H1 (cell line): ENCODE results near the gene CABP4. TPM values are rescaled to one million over a fixed set of nuclear protein-coding genes. Genes with fewer than 3 reads are reported as not detected.

ENCODE experiments used
- CTCF ChIA-PET: fragments of 300-600 bp; sonication (Branson Sonifier 250); formaldehyde crosslinking; loops from one replicate; lab custom pipeline; 2021; ENCODE audit not compliant: partially characterized antibody; lab: Charles Lee
- POLR2A ChIA-PET: fragments of 300-600 bp; sonication (Branson Sonifier 250); formaldehyde crosslinking; loops from one replicate; lab custom pipeline; 2021; ENCODE audit warnings: inconsistent platforms; ENCODE audit not compliant: partially characterized antibody; lab: Charles Lee
- DNase-seq, 2 experiments: peaks; one replicate each; pipeline versions ENCODE4 v3.0.0 to v3.0.0-alpha.2; 2010 to 2022; ENCODE audit warnings: low spot score in 2 of 2, low read depth in 1 of 2, mixed read lengths in 1 of 2
- FAIRE-seq: peaks from 2 replicates; lab custom pipeline; 2011; peaks lifted over from hg19 to GRCh38; lab: Jason Lieb, UNC
- H2AFZ ChIP-seq: 2 replicates; pipeline ENCODE4 v1.8.1; 2012; ENCODE audit warnings: low read length, inconsistent platforms
- H2AK5ac ChIP-seq: 2 replicates; pipeline ENCODE4 v1.6.1; 2013; ENCODE audit warnings: low read depth, low read length
- H2BK120ac ChIP-seq: replicated peaks from 2 replicates; pipeline ENCODE3; 2013; ENCODE audit warnings: low read depth, low read length, inconsistent platforms
- H2BK12ac ChIP-seq: 2 replicates; pipeline ENCODE4 v1.6.1; 2013; ENCODE audit warnings: low read depth, low read length
- H2BK15ac ChIP-seq: 2 replicates; pipeline ENCODE4 v1.6.1; 2013; ENCODE audit warnings: low read length
- H2BK20ac ChIP-seq: 2 replicates; pipeline ENCODE4 v1.6.1; 2013; ENCODE audit warnings: low read length
- H2BK5ac ChIP-seq: 2 replicates; pipeline ENCODE4 v1.6.1; 2013; ENCODE audit warnings: low read depth, low read length
- H3K14ac ChIP-seq: 2 replicates; pipeline ENCODE4 v1.6.1; 2013; ENCODE audit warnings: inconsistent platforms; ENCODE audit not compliant: insufficient read length
- H3K18ac ChIP-seq: 2 replicates; pipeline ENCODE4 v1.6.1; 2013; ENCODE audit warnings: low read length; ENCODE audit errors: extremely low read depth
- H3K23ac ChIP-seq: 2 replicates; pipeline ENCODE4 v1.6.1; 2013; ENCODE audit warnings: inconsistent platforms; ENCODE audit not compliant: insufficient read length
- H3K23me2 ChIP-seq: 2 replicates; pipeline ENCODE4 v1.6.1; 2013; ENCODE audit warnings: low read depth, low read length
- H3K27ac ChIP-seq: 2 replicates; pipeline ENCODE4 v1.6.1; 2011; ENCODE audit warnings: low read depth, low read length, inconsistent platforms
- H3K27me3 ChIP-seq, 4 experiments: replicated peaks in 1 of 4; 1 replicate in 1 of 4; 2 replicates in 3 of 4; pipeline versions ENCODE4 v1.6.1 to v1.8.1; 2011 to 2013; ENCODE audit warnings: low read length in 3 of 4, mild to moderate bottlenecking in 3 of 4, inconsistent platforms in 2 of 4, mixed read lengths in 2 of 4, moderate library complexity in 1 of 4; ENCODE audit not compliant: control insufficient read depth in 3 of 4, insufficient read depth in 3 of 4; ENCODE audit errors: extremely low read depth in 1 of 4
- H3K36me3 ChIP-seq, 4 experiments: 2 replicates each; pipeline versions ENCODE4 v1.6.1 to v1.8.1; 2011 to 2013; ENCODE audit warnings: mild to moderate bottlenecking in 4 of 4, low read length in 3 of 4, moderate library complexity in 2 of 4, control low read depth in 1 of 4, inconsistent platforms in 1 of 4; ENCODE audit not compliant: insufficient read depth in 4 of 4, control insufficient read depth in 2 of 4
- H3K4ac ChIP-seq: replicated peaks from 2 replicates; pipeline ENCODE3; 2013; ENCODE audit warnings: low read length, low read depth, mixed read lengths, inconsistent platforms; ENCODE audit not compliant: insufficient read length
- H3K4me1 ChIP-seq, 4 experiments: replicated peaks in 1 of 4; 1 replicate in 1 of 4; 2 replicates in 3 of 4; pipeline versions ENCODE4 v1.6.1 to v1.8.1; 2011 to 2013; ENCODE audit warnings: low read length in 3 of 4, inconsistent platforms in 2 of 4, mixed read lengths in 1 of 4; ENCODE audit not compliant: insufficient read depth in 4 of 4, control insufficient read depth in 3 of 4
- H3K4me2 ChIP-seq, 2 experiments: 2 replicates each; pipeline versions ENCODE4 v1.6.1 to v1.8.1; 2011 to 2013; ENCODE audit warnings: low read depth in 2 of 2, low read length in 2 of 2, control low read depth in 1 of 2, inconsistent platforms in 1 of 2, mild to moderate bottlenecking in 1 of 2; ENCODE audit not compliant: insufficient read depth in 1 of 2
- H3K4me3 ChIP-seq, 4 experiments: fragments of 200-600, 300-600 bp in 1 of 4; sonication (generic), shearing (Covaris generic), sonication (Bioruptor Twin) in 1 of 4; 2 replicates each; pipeline versions ENCODE4 v1.5.1 to v1.8.1; 2011 to 2016; ENCODE audit warnings: low read length in 4 of 4, low read depth in 3 of 4, control low read depth in 2 of 4, inconsistent platforms in 2 of 4, mild to moderate bottlenecking in 2 of 4, mixed read lengths in 1 of 4, moderate library complexity in 1 of 4; ENCODE audit not compliant: insufficient read depth in 2 of 4; ENCODE audit errors: extremely low read depth in 1 of 4
- H3K56ac ChIP-seq: replicated peaks from 2 replicates; pipeline ENCODE3; 2013; ENCODE audit warnings: low read depth, mild to moderate bottlenecking, mixed read lengths, low read length, inconsistent platforms; ENCODE audit not compliant: insufficient read length
- H3K79me1 ChIP-seq: 2 replicates; pipeline ENCODE4 v1.6.1; 2013; ENCODE audit warnings: low read depth, low read length, control low read depth
- H3K79me2 ChIP-seq, 2 experiments: 2 replicates each; pipeline versions ENCODE4 v1.6.1 to v1.8.1; 2012 to 2013; ENCODE audit warnings: low read length in 2 of 2, mild to moderate bottlenecking in 2 of 2, inconsistent platforms in 1 of 2; ENCODE audit not compliant: insufficient read depth in 2 of 2, control insufficient read depth in 1 of 2
- H3K9ac ChIP-seq, 4 experiments: replicated peaks in 1 of 4; 1 replicate in 1 of 4; 2 replicates in 3 of 4; pipeline versions ENCODE4 v1.6.1 to v1.8.1; 2011 to 2013; ENCODE audit warnings: low read depth in 3 of 4, low read length in 3 of 4, control low read depth in 2 of 4, mild to moderate bottlenecking in 2 of 4, moderate library complexity in 2 of 4, inconsistent platforms in 1 of 4; ENCODE audit errors: extremely low read depth in 1 of 4
- H3K9me3 ChIP-seq, 2 experiments: 2 replicates each; pipeline versions ENCODE4 v1.6.1 to v1.8.1; 2012 to 2013; ENCODE audit warnings: mild to moderate bottlenecking in 2 of 2, moderate library complexity in 2 of 2, control low read depth in 1 of 2, inconsistent platforms in 1 of 2, low read depth in 1 of 2, low read length in 1 of 2, mixed read lengths in 1 of 2; ENCODE audit not compliant: insufficient read depth in 2 of 2
- H4K20me1 ChIP-seq, 2 experiments: replicated peaks in 1 of 2; 2 replicates each; pipeline versions ENCODE3 to v1.8.1; 2011 to 2013; ENCODE audit warnings: inconsistent platforms in 2 of 2, low read length in 2 of 2, mild to moderate bottlenecking in 1 of 2; ENCODE audit not compliant: insufficient read depth in 2 of 2, control insufficient read depth in 1 of 2
- H4K5ac ChIP-seq: 2 replicates; pipeline ENCODE4 v1.6.1; 2013; ENCODE audit warnings: low read length, low read depth, mixed read lengths, inconsistent platforms; ENCODE audit not compliant: insufficient read length
- H4K8ac ChIP-seq: 2 replicates; pipeline ENCODE4 v1.8.0; 2013; ENCODE audit warnings: mild to moderate bottlenecking, moderate library complexity, low read length, inconsistent platforms; ENCODE audit not compliant: insufficient read depth; ENCODE audit errors: extremely low read depth
- H4K91ac ChIP-seq: replicated peaks from 2 replicates; pipeline ENCODE3; 2013; ENCODE audit warnings: low read length, mixed read lengths, inconsistent platforms; ENCODE audit not compliant: insufficient read length
- CBX5 ChIP-seq: fragments of 300-800, 300-1000 bp; sonication (generic); IDR thresholded peaks from 2 replicates; pipeline ENCODE4 v1.7.1; 2016; ENCODE audit warnings: antibody characterized with exemption, low read length, low read depth
- CBX8 ChIP-seq: fragments of 300-800, 300-1000 bp; sonication (generic); IDR thresholded peaks from 2 replicates; pipeline ENCODE4 v1.7.1; 2016; ENCODE audit warnings: low read depth, low read length, borderline replicate concordance
- CHD2 ChIP-seq: IDR thresholded peaks from 2 replicates; pipeline ENCODE4 v1.6.1; 2012; ENCODE audit warnings: low read length, improper control_type of control experiment
- EZH2 ChIP-seq: fragments of 200-600 bp; sonication (generic); IDR thresholded peaks from 2 replicates; pipeline ENCODE4 v1.7.1; 2012; ENCODE audit warnings: low read depth, mild to moderate bottlenecking, moderate library complexity, low read length, inconsistent platforms; ENCODE audit not compliant: severe bottlenecking
- GABPA ChIP-seq: IDR thresholded peaks from 2 replicates; pipeline ENCODE4 v1.6.1; 2011; ENCODE audit warnings: mild to moderate bottlenecking, low read length, moderate library complexity, borderline replicate concordance; ENCODE audit not compliant: insufficient read depth
- GTF2F1 ChIP-seq: IDR thresholded peaks from 2 replicates; pipeline ENCODE4 v1.6.1; 2012; ENCODE audit warnings: low read depth, low read length, improper control_type of control experiment, borderline replicate concordance
- HDAC6 ChIP-seq: IDR thresholded peaks from one replicate; pipeline ENCODE4 v1.7.1; 2012; ENCODE audit warnings: low read depth, mild to moderate bottlenecking, inconsistent platforms, low read length, moderate library complexity
- NRF1 ChIP-seq: IDR thresholded peaks from 2 replicates; pipeline ENCODE4 v1.6.1; 2011; ENCODE audit warnings: mild to moderate bottlenecking, low read depth, low read length, improper control_type of control experiment
- RBBP5 ChIP-seq: IDR thresholded peaks from 2 replicates; pipeline ENCODE4 v1.7.1; 2012; ENCODE audit warnings: low read depth, mild to moderate bottlenecking, inconsistent platforms, low read length, moderate library complexity, borderline replicate concordance
- RNF2 ChIP-seq: fragments of 200-900, 300-1000 bp; sonication (generic); IDR thresholded peaks from 2 replicates; pipeline ENCODE4 v1.7.1; 2016; ENCODE audit warnings: borderline replicate concordance, low read depth, mild to moderate bottlenecking, antibody characterized with exemption, low read length; ENCODE audit not compliant: poor library complexity, severe bottlenecking; ENCODE audit errors: missing control alignments
- SIN3A ChIP-seq, 2 experiments: IDR thresholded peaks in 1 of 2; conservative IDR thresholded peaks in 1 of 2; 2 replicates each; pipeline ENCODE4 v1.6.1; 2011 to 2012; ENCODE audit warnings: low read length in 2 of 2, improper control_type of control experiment in 1 of 2, low read depth in 1 of 2, mild to moderate bottlenecking in 1 of 2
- SIRT6 ChIP-seq: IDR thresholded peaks from one replicate; pipeline ENCODE4 v1.7.1; 2012; ENCODE audit warnings: low read length, inconsistent platforms
- SIX5 ChIP-seq: IDR thresholded peaks from 2 replicates; pipeline ENCODE4 v1.6.1; 2011; ENCODE audit warnings: mild to moderate bottlenecking, low read depth, low read length
- SRF ChIP-seq: IDR thresholded peaks from 2 replicates; pipeline ENCODE4 v1.6.1; 2011; ENCODE audit warnings: mild to moderate bottlenecking, low read depth, low read length, moderate library complexity
- WGBS, 2 experiments: shearing (Covaris generic) in 1 of 2; methylation state at CpG; one replicate each; pipeline versions ENCODE4 v1.1.6 to v1.1.7; 2013 to 2015; ENCODE audit warnings: low lambda C conversion rate in 2 of 2, mixed read lengths in 2 of 2, inconsistent platforms in 1 of 2, low coverage in 1 of 2, missing lambda C conversion rate in 1 of 2; ENCODE audit not compliant: insufficient replicate concordance in 2 of 2, insufficient coverage in 1 of 2, insufficient read length in 1 of 2; ENCODE audit errors: extremely low coverage in 1 of 2, missing lambda C conversion rate in 1 of 2; 5-methylcytosine and 5-hydroxymethylcytosine counted together
- polyA plus RNA-seq, 7 experiments: library from polyadenylated mRNA; depleted of rRNA in 3 of 7; stranded (reverse) in 5 of 7; unstranded in 2 of 7; fragments of >200 nt in 5 of 7; fragments of 200-250 nt in 2 of 7; gene quantifications; 1 replicate in 5 of 7; 2 replicates in 1 of 7; 4 replicates in 1 of 7; pipeline versions ENCODE4 v1.2.1 to v1.2.3, GENCODE V29; 2011 to 2013; ENCODE audit warnings: missing spikeins in 2 of 7, mixed read lengths in 2 of 7
- total RNA-seq: library from RNA; stranded (reverse); fragmentation: NEBNext Ultra II Directional; extraction: Animal tissue kit (Norgen Biotek cat#: 25700); gene quantifications from 2 replicates; pipeline ENCODE4 v1.2.1, GENCODE V29; 2021

Gene CABP4
- total and polyA plus RNA-seq, 2 of the 8 experiments (the other 6 are each of a cell fraction or from before 2014, with no cell fraction given), result not detected

- CTCF ChIA-PET, result interaction anchor here (1.1 to 1.5 kb wide), 4 partner anchors 21 to 106 kb away, joined by 3 to 5 read pairs (median 3); partner anchors contain the start of gene PPP1CA
- no peak for TF ChIP-seq CBX8
- TF ChIP-seq RNF2, result no peak
- TF ChIP-seq HDAC6, result no peak
- TF ChIP-seq CHD2, result no peak
- TF ChIP-seq GABPA, result no peak
- no peak for TF ChIP-seq SRF
- TF ChIP-seq SIX5, result no peak
- TF ChIP-seq GTF2F1, result no peak
- no peak for TF ChIP-seq EZH2
- no peak for TF ChIP-seq SIRT6
- TF ChIP-seq SIN3A (conservative IDR thresholded peaks at IDR 0.05 in 1 of 2, IDR thresholded peaks at IDR 0.05 in 1 of 2; ENCODE audit: low read depth in 1 of 2, low read length in 2 of 2), result no peak
- no peak for TF ChIP-seq CBX5
- TF ChIP-seq NRF1, result no peak
- TF ChIP-seq RBBP5, result no peak
Measured at GRCh38 chr11:67422891-67423290, 32.3 kb upstream of the CABP4 start.

More at GRCh38 chr11:67422891-67423290, 32.3 kb upstream of the CABP4 start:
- H3K79me1 ChIP-seq, result no peaks in the 10 kb centered on the region
- H2AFZ ChIP-seq, result no peak overlapping the region
- H3K56ac ChIP-seq, result no peak overlapping the region
- no peak overlapping the region for H4K5ac ChIP-seq
- peaks cover 0 to 8% (median 5%) of the 10 kb centered on the region in 4 experiments; a peak in 4 of 7 replicates for H3K4me1 ChIP-seq
- peak overlapping the region; percentile 12 for H4K91ac ChIP-seq
- H2BK15ac ChIP-seq, result no peak overlapping the region
- peaks cover 12% of the 10 kb centered on the region; the same call in 1 of the 2 replicates for H3K23me2 ChIP-seq
- H3K79me2 ChIP-seq, result no peaks in the 10 kb centered on the region
- H4K8ac ChIP-seq, result no peak overlapping the region
- H4K20me1 ChIP-seq, result peaks cover 0 to 3% of the 10 kb centered on the region in 2 experiments
- no peak overlapping the region for H2BK12ac ChIP-seq
- no peak overlapping the region for H3K23ac ChIP-seq
- no peaks in the 10 kb centered on the region for H3K36me3 ChIP-seq
- no peak overlapping the region for H3K14ac ChIP-seq
- H3K4ac ChIP-seq, result no peak overlapping the region
- no peak overlapping the region for H3K27ac ChIP-seq
- no peak for DNase-seq
- POLR2A ChIA-PET, result interaction anchor here (0.7 to 10.2 kb wide), 4 partner anchors 13 to 42 kb away, joined by 3 to 104 read pairs (median 4); partner anchors contain the start of genes PPP1CA and PTPRCAP
- H3K18ac ChIP-seq, result no peak overlapping the region
- no peak overlapping the region for H2BK20ac ChIP-seq
- H2BK5ac ChIP-seq, result no peak overlapping the region
- no peak overlapping the region for H3K4me3 ChIP-seq
- no peak for FAIRE-seq
- H3K27me3 ChIP-seq, result peaks cover 0 to 8% (median 5%) of the 10 kb centered on the region in 4 experiments; a peak in 4 of 7 replicates
- 80% methylated on average over 6 of the region's 6 CpGs; no CpG with 5 or more reads in 1 of the 2 experiments for WGBS, 2 experiments
- H3K9ac ChIP-seq, result no peak overlapping the region
- H3K4me2 ChIP-seq, result no peak overlapping the region
- H2AK5ac ChIP-seq, result no peak overlapping the region
- no peaks in the 10 kb centered on the region for H3K9me3 ChIP-seq
- no peak overlapping the region for H2BK120ac ChIP-seq
